GM12878 (cell line): ENCODE measurements around the gene WAS. TPM values are rescaled to one million over a fixed set of nuclear protein-coding genes. Genes with fewer than 3 reads are reported as not detected.
A peak's percentile ranks its signal among the peaks of the same experiment; 100 is the strongest.

Experiments
- BHLHE40 ChIP-seq, 2 experiments: fragments of 450-650 bp in 1 of 2; IDR thresholded peaks; 2 replicates each; pipeline ENCODE4 v1.6.1; 2011 to 2017; ENCODE audit warnings: low read depth in 2 of 2, borderline replicate concordance in 1 of 2, improper control_type of control experiment in 1 of 2, low read length in 1 of 2, mild to moderate bottlenecking in 1 of 2
- CBFB ChIP-seq: IDR thresholded peaks from 2 replicates; pipeline ENCODE4 v1.6.1; 2016; ENCODE audit warnings: antibody characterized with exemption, low read depth
- EZH2 ChIP-seq: IDR thresholded peaks from 2 replicates; pipeline ENCODE4 v1.6.1; 2012; ENCODE audit warnings: low read depth, mild to moderate bottlenecking, control low read depth, inconsistent platforms, low read length, borderline replicate concordance; ENCODE audit not compliant: control insufficient read depth
- FOXM1 ChIP-seq: IDR thresholded peaks from 2 replicates; pipeline ENCODE4 v1.6.1; 2012; ENCODE audit warnings: low read depth, mild to moderate bottlenecking, inconsistent platforms, low read length, moderate library complexity
- GATAD2B ChIP-seq: fragments of 450-650 bp; conservative IDR thresholded peaks from 2 replicates; pipeline ENCODE4 v1.6.1; 2017; ENCODE audit warnings: low read depth, mild to moderate bottlenecking, moderate library complexity
- IRF4 ChIP-seq: IDR thresholded peaks from 2 replicates; pipeline ENCODE4 v1.6.1; 2011; ENCODE audit warnings: low read depth, low read length
- KAT2A ChIP-seq: conservative IDR thresholded peaks from 2 replicates; pipeline ENCODE4 v1.6.1; 2011; ENCODE audit warnings: low read depth, low read length; ENCODE audit not compliant: control insufficient read depth
- KLF5 ChIP-seq: fragments of 450-650 bp; IDR thresholded peaks from 2 replicates; pipeline ENCODE4 v1.6.1; 2014; ENCODE audit warnings: mild to moderate bottlenecking; ENCODE audit not compliant: partially characterized antibody
- POLR2A ChIP-seq: IDR thresholded peaks from 2 replicates; pipeline ENCODE4 v1.6.1; 2011; ENCODE audit warnings: low read depth, mild to moderate bottlenecking, low read length
- POLR2AphosphoS2 ChIP-seq: IDR thresholded peaks from 2 replicates; pipeline ENCODE4 v1.6.1; 2011; ENCODE audit warnings: low read depth, mild to moderate bottlenecking, low read length, improper control_type of control experiment, moderate library complexity
- POLR2AphosphoS5 ChIP-seq: IDR thresholded peaks from 2 replicates; pipeline ENCODE4 v1.6.1; 2011; ENCODE audit warnings: mild to moderate bottlenecking, low read length, inconsistent platforms
- RAD51 ChIP-seq: fragments of 450-650 bp; IDR thresholded peaks from 2 replicates; pipeline ENCODE4 v1.6.1; 2016; ENCODE audit warnings: moderate library complexity, mild to moderate bottlenecking, inconsistent platforms
- TCF3 ChIP-seq: IDR thresholded peaks from 2 replicates; pipeline ENCODE4 v1.6.1; 2012; ENCODE audit warnings: low read depth, mild to moderate bottlenecking, low read length, borderline replicate concordance; ENCODE audit not compliant: insufficient read depth
- ZBED1 ChIP-seq: IDR thresholded peaks from 2 replicates; pipeline ENCODE4 v1.6.1; 2016; ENCODE audit warnings: borderline replicate concordance
- ZNF274 ChIP-seq: IDR thresholded peaks from one replicate; pipeline ENCODE4 v1.8.0; 2011; ENCODE audit not compliant: insufficient read length, insufficient read depth
- polyA plus RNA-seq, 11 experiments: library from polyadenylated mRNA; depleted of rRNA in 4 of 11; unstranded in 6 of 11; stranded (reverse) in 5 of 11; fragments of >200 nt; fragmentation: Nextera tagmentation in 4 of 11; fragmentation: Illumina TruSeq in 1 of 11; extraction: Ambion mirVana in 4 of 11; extraction: Trizol in 1 of 11; gene quantifications; 1 replicate in 1 of 11; 2 replicates in 10 of 11; pipeline versions ENCODE4 v1.2.1 to v1.2.3, GENCODE V29; 2011 to 2016; ENCODE audit warnings: inconsistent platforms in 2 of 11, missing spikeins in 2 of 11, low read depth in 1 of 11
- total RNA-seq, 4 experiments: library from RNA; depleted of rRNA in 3 of 4; stranded (reverse); fragments of >200 nt in 3 of 4; fragmentation: Illumina TruSeq in 1 of 4; extraction: Trizol in 1 of 4; gene quantifications; 2 replicates each; pipeline versions ENCODE4 v1.2.1 to v1.2.3, GENCODE V29; 2013 to 2021
- TF ChIP-seq, protein P1 (sequence below): fragments of 450-650 bp; IDR thresholded peaks from 2 replicates; pipeline ENCODE4 v1.6.1; 2018; ENCODE audit warnings: mild to moderate bottlenecking, low read depth, moderate library complexity; ENCODE audit not compliant: partially characterized antibody
- TF ChIP-seq, protein P2 (sequence below): fragments of 450-650 bp; IDR thresholded peaks from 2 replicates; pipeline ENCODE4 v1.6.1; 2017; ENCODE audit warnings: mild to moderate bottlenecking, moderate library complexity
- TF ChIP-seq, protein P3 (sequence below): fragments of 450-650 bp; IDR thresholded peaks from 2 replicates; pipeline ENCODE4 v1.6.1; 2017; ENCODE audit warnings: mild to moderate bottlenecking, moderate library complexity

The WAS gene
- total and polyA plus RNA-seq, 10 of the 15 experiments (the other 5 are each of a cell fraction or from before 2014, with no cell fraction given) = 1.6 to 84.7 (median 23.0) TPM

DNA sequence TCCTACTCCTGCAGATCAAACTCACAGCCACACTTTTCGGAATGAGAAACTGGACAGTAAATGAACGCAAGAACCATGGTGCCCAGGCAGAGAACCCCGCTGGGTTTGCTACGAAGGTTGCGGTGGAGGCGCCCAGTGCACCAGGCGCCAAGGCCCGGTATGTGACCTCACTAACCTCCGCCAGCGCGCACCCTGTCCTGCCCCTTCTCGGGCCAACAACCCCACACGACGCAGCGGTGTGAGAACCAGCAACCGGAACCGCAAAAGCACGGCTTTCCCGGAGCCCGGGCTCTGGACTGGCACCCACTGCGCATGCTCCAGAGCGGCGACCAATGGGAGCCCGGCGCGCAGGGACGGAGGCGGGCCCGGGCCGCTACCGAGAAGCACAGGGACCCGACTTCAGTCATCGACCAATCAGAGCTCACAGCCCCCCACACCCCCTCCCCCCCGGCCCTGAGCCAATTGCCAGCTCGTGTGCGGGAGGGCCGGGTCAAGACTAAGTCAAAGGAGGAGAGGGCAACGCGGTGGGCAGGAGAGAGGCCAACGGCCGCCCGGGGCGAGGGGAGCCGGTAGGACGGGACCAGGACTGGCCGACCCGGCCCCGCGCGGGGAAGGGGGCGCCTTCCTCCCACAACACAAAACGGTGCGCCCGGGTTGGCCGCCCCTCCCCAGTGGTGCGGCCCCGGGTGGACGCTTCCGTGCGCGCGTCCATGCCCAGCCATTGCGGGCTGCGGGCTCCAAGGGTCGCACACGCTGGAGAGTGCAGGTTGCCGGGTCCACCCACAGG lies 7.3 kb upstream of the WAS start (continued):
- TF ChIP-seq, protein P1, sequence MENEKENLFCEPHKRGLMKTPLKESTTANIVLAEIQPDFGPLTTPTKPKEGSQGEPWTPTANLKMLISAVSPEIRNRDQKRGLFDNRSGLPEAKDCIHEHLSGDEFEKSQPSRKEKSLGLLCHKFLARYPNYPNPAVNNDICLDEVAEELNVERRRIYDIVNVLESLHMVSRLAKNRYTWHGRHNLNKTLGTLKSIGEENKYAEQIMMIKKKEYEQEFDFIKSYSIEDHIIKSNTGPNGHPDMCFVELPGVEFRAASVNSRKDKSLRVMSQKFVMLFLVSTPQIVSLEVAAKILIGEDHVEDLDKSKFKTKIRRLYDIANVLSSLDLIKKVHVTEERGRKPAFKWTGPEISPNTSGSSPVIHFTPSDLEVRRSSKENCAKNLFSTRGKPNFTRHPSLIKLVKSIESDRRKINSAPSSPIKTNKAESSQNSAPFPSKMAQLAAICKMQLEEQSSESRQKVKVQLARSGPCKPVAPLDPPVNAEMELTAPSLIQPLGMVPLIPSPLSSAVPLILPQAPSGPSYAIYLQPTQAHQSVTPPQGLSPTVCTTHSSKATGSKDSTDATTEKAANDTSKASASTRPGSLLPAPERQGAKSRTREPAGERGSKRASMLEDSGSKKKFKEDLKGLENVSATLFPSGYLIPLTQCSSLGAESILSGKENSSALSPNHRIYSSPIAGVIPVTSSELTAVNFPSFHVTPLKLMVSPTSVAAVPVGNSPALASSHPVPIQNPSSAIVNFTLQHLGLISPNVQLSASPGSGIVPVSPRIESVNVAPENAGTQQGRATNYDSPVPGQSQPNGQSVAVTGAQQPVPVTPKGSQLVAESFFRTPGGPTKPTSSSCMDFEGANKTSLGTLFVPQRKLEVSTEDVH = no peak
- no peak for TF ChIP-seq ZNF274
- TF ChIP-seq POLR2A = peak; percentile 82
- TF ChIP-seq, protein P2, sequence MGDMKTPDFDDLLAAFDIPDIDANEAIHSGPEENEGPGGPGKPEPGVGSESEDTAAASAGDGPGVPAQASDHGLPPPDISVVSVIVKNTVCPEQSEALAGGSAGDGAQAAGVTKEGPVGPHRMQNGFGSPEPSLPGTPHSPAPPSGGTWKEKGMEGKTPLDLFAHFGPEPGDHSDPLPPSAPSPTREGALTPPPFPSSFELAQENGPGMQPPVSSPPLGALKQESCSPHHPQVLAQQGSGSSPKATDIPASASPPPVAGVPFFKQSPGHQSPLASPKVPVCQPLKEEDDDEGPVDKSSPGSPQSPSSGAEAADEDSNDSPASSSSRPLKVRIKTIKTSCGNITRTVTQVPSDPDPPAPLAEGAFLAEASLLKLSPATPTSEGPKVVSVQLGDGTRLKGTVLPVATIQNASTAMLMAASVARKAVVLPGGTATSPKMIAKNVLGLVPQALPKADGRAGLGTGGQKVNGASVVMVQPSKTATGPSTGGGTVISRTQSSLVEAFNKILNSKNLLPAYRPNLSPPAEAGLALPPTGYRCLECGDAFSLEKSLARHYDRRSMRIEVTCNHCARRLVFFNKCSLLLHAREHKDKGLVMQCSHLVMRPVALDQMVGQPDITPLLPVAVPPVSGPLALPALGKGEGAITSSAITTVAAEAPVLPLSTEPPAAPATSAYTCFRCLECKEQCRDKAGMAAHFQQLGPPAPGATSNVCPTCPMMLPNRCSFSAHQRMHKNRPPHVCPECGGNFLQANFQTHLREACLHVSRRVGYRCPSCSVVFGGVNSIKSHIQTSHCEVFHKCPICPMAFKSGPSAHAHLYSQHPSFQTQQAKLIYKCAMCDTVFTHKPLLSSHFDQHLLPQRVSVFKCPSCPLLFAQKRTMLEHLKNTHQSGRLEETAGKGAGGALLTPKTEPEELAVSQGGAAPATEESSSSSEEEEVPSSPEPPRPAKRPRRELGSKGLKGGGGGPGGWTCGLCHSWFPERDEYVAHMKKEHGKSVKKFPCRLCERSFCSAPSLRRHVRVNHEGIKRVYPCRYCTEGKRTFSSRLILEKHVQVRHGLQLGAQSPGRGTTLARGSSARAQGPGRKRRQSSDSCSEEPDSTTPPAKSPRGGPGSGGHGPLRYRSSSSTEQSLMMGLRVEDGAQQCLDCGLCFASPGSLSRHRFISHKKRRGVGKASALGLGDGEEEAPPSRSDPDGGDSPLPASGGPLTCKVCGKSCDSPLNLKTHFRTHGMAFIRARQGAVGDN = no peak
- TF ChIP-seq, protein P3, sequence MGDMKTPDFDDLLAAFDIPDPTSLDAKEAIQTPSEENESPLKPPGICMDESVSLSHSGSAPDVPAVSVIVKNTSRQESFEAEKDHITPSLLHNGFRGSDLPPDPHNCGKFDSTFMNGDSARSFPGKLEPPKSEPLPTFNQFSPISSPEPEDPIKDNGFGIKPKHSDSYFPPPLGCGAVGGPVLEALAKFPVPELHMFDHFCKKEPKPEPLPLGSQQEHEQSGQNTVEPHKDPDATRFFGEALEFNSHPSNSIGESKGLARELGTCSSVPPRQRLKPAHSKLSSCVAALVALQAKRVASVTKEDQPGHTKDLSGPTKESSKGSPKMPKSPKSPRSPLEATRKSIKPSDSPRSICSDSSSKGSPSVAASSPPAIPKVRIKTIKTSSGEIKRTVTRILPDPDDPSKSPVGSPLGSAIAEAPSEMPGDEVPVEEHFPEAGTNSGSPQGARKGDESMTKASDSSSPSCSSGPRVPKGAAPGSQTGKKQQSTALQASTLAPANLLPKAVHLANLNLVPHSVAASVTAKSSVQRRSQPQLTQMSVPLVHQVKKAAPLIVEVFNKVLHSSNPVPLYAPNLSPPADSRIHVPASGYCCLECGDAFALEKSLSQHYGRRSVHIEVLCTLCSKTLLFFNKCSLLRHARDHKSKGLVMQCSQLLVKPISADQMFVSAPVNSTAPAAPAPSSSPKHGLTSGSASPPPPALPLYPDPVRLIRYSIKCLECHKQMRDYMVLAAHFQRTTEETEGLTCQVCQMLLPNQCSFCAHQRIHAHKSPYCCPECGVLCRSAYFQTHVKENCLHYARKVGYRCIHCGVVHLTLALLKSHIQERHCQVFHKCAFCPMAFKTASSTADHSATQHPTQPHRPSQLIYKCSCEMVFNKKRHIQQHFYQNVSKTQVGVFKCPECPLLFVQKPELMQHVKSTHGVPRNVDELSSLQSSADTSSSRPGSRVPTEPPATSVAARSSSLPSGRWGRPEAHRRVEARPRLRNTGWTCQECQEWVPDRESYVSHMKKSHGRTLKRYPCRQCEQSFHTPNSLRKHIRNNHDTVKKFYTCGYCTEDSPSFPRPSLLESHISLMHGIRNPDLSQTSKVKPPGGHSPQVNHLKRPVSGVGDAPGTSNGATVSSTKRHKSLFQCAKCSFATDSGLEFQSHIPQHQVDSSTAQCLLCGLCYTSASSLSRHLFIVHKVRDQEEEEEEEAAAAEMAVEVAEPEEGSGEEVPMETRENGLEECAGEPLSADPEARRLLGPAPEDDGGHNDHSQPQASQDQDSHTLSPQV = no peak
- TF ChIP-seq GATAD2B = 0 out of 2 replicates have a peak, but pooled peaks have one; percentile 23
- TF ChIP-seq BHLHE40 (IDR thresholded peaks at IDR 0.05; ENCODE audit: borderline replicate concordance in 1 of 2, low read depth in 2 of 2, low read length in 1 of 2) = peak in 1 of 2 experiments; percentile 80; a peak in 2 of 4 replicates
- TF ChIP-seq POLR2AphosphoS5 = peak; percentile 69
- no peak for TF ChIP-seq RAD51
- TF ChIP-seq KAT2A = no peak
- no peak for TF ChIP-seq IRF4
- TF ChIP-seq EZH2 = no peak
- 0 out of 2 replicates have a peak, but pooled peaks have one; percentile 24 for TF ChIP-seq POLR2AphosphoS2
- peak; percentile 89 for TF ChIP-seq KLF5
- TF ChIP-seq ZBED1 = no peak
- TF ChIP-seq CBFB = no peak
- TF ChIP-seq TCF3 = no peak
- TF ChIP-seq FOXM1 = no peak
